ENCODE measurements around the gene UBXN11. TPM values are rescaled to one million over a fixed set of nuclear protein-coding genes. Genes with fewer than 3 reads are reported as not detected.

The UBXN11 gene
- polyA plus RNA-seq, 1 donor from 2014 or later: 18.5 TPM

- Histone ChIP-seq H3K27ac (ENCODE audit: low read length) (no peak overlapping the region), H3K9me3 (ENCODE audit: low read length) (no peaks in the 10 kb centered on the region), H3F3A (ENCODE audit: insufficient read depth, low read length, poor library complexity, severe bottlenecking) (no peaks in the 10 kb centered on the region), H3K9me2 (ENCODE audit: insufficient read depth, low read length) (no peaks in the 10 kb centered on the region), H4K20me1 (ENCODE audit: insufficient read depth) (no peaks in the 10 kb centered on the region), H3K79me2 (replicated peaks; ENCODE audit: insufficient read depth, low read length) (no peaks in the 10 kb centered on the region), H3K4me3 (ENCODE audit: low read length) (no peak overlapping the region), H2AFZ (ENCODE audit: low read depth, low read length) (no peak overlapping the region), H3K4me2 (ENCODE audit: low read length) (no peak overlapping the region), H3K9ac (ENCODE audit: low read length) (no peak overlapping the region), H3K27me3 (ENCODE audit: insufficient read depth, low read depth, low read length) (peaks cover 10% of the 10 kb centered on the region), H3K36me3 (ENCODE audit: insufficient read depth, low read length) (no peaks in the 10 kb centered on the region)
- TF ChIP-seq POLR2AphosphoS5 (IDR thresholded peaks at IDR 0.05) (no peak), REST (IDR thresholded peaks at IDR 0.05; ENCODE audit: borderline replicate concordance) (no peak), SMC3 (conservative IDR thresholded peaks at IDR 0.05; ENCODE audit: poor library complexity) (no peak), TAF1 (IDR thresholded peaks at IDR 0.05; ENCODE audit: low read depth) (no peak), EP300 (conservative IDR thresholded peaks at IDR 0.05; ENCODE audit: poor library complexity, severe bottlenecking) (no peak), RAD21 (conservative IDR thresholded peaks at IDR 0.05) (no peak), CTCF (IDR thresholded peaks at IDR 0.05; ENCODE audit: poor library complexity, severe bottlenecking) (no peak), MXI1 (conservative IDR thresholded peaks at IDR 0.05; ENCODE audit: poor library complexity, severe bottlenecking) (no peak), EZH2 (IDR thresholded peaks at IDR 0.05; ENCODE audit: borderline replicate concordance, insufficient read depth, low read length, poor library complexity, severe bottlenecking) (no peak)
Measured at GRCh38 chr1:26354972-26355371, 48.5 kb upstream of the UBXN11 start.

- no peak for TF ChIP-seq REST (IDR thresholded peaks at IDR 0.05; ENCODE audit: borderline replicate concordance)
- TF ChIP-seq TAF1 (IDR thresholded peaks at IDR 0.05; ENCODE audit: low read depth): no peak
- Histone ChIP-seq H3K36me3 (ENCODE audit: insufficient read depth, low read length) (no peaks in the 10 kb centered on the region), H2AFZ (ENCODE audit: low read depth, low read length) (no peak within 1 kb of the TSS), H4K20me1 (ENCODE audit: insufficient read depth) (no peaks in the 10 kb centered on the region), H3K27me3 (ENCODE audit: insufficient read depth, low read depth, low read length) (peaks cover 5% of the 10 kb centered on the region), H3K9ac (ENCODE audit: low read length) (no peak within 1 kb of the TSS), H3K27ac (ENCODE audit: low read length) (no peak within 1 kb of the TSS), H3F3A (ENCODE audit: insufficient read depth, low read length, poor library complexity, severe bottlenecking) (no peaks in the 10 kb centered on the region), H3K4me2 (ENCODE audit: low read length) (no peak within 1 kb of the TSS), H3K9me2 (ENCODE audit: insufficient read depth, low read length) (no peaks in the 10 kb centered on the region), H3K4me3 (ENCODE audit: low read length) (no peak within 1 kb of the TSS), H3K9me3 (ENCODE audit: low read length) (no peaks in the 10 kb centered on the region), H3K79me2 (replicated peaks; ENCODE audit: insufficient read depth, low read length) (no peaks in the 10 kb centered on the region)
Measured at GRCh38 chr1:26353976-26354820, 47.8 kb upstream of the UBXN11 start, which contains the start of gene CRYBG2. CRYBG2 (minus strand) TSS chr1:26354130; CDS start chr1:26346657, 7,473 bp downstream.

All from neural cell (in vitro differentiated cells).